Measurements from ENCODE around the gene CLRN2.

DNA sequence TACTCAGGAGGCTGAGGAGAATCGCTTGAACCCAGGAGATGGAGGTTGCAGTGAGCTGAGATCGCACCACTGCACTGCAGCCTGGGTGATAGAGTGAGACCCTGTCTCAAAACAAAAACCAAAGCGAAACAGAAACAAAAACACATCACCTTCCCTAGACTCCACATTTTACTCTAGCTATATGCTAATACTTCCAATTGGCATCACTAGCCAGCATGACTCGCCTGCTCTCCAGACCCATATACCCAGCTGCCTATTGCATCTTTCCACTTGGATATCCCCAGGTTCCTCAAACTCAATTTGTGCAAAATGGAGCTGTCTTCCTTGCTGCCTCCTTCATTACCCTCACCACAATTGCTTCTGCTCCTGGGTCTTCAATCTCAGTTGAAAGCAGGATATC, 39.6 kb downstream of the CLRN2 start:
- no peak for TF ChIP-seq POLR2A (IDR thresholded peaks at IDR 0.05; ENCODE audit: low read depth, low read length)
- no peak for TF ChIP-seq GATA2 (IDR thresholded peaks at IDR 0.05; ENCODE audit: insufficient read depth, insufficient read length, low read depth, low read length)
- TF ChIP-seq, protein P1, sequence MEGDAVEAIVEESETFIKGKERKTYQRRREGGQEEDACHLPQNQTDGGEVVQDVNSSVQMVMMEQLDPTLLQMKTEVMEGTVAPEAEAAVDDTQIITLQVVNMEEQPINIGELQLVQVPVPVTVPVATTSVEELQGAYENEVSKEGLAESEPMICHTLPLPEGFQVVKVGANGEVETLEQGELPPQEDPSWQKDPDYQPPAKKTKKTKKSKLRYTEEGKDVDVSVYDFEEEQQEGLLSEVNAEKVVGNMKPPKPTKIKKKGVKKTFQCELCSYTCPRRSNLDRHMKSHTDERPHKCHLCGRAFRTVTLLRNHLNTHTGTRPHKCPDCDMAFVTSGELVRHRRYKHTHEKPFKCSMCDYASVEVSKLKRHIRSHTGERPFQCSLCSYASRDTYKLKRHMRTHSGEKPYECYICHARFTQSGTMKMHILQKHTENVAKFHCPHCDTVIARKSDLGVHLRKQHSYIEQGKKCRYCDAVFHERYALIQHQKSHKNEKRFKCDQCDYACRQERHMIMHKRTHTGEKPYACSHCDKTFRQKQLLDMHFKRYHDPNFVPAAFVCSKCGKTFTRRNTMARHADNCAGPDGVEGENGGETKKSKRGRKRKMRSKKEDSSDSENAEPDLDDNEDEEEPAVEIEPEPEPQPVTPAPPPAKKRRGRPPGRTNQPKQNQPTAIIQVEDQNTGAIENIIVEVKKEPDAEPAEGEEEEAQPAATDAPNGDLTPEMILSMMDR (IDR thresholded peaks at IDR 0.05; ENCODE audit: extremely low read depth in 1 of 2, insufficient read depth in 1 of 2, low read depth in 1 of 2, low read length in 2 of 2), result no peak
- TF ChIP-seq POLR2AphosphoS5 (IDR thresholded peaks at IDR 0.05; ENCODE audit: insufficient read depth, low read depth, low read length), result no peak
- no peak for TF ChIP-seq MYC (IDR thresholded peaks at IDR 0.05; ENCODE audit: low read depth, low read length)
